Osteoblast (primary cell): ENCODE measurements around the gene THYN1. TPM values are rescaled to one million over a fixed set of nuclear protein-coding genes. Genes with fewer than 3 reads are reported as not detected.
A peak's percentile ranks its signal among the peaks of the same experiment; 100 is the strongest.
"Not testable (repeated sequence)": the region's sequence is repeated elsewhere in the genome, so short reads cannot be mapped to it uniquely, and the experiment has no call there.

Experiments
- DNase-seq: peaks from one replicate; pipeline ENCODE4 v3.0.0; 2011; ENCODE audit warnings: low spot score, mixed read lengths; ENCODE audit not compliant: insufficient read length; ENCODE audit errors: missing footprints
- H2AFZ ChIP-seq: 2 replicates; pipeline ENCODE4 v1.6.0; 2011; ENCODE audit warnings: mild to moderate bottlenecking, low read length
- H3K27ac ChIP-seq: 2 replicates; pipeline ENCODE4 v1.5.1; 2011; ENCODE audit warnings: mild to moderate bottlenecking, low read depth, low read length, moderate library complexity
- H3K27me3 ChIP-seq: 2 replicates; pipeline ENCODE4 v1.6.0; 2012; ENCODE audit warnings: mild to moderate bottlenecking, control low read depth, inconsistent platforms, low read length, moderate library complexity; ENCODE audit not compliant: insufficient read depth
- H3K36me3 ChIP-seq: 2 replicates; pipeline ENCODE4 v1.5.1; 2011; ENCODE audit warnings: mild to moderate bottlenecking, low read length, control low read depth, moderate library complexity; ENCODE audit not compliant: insufficient read depth
- H3K4me1 ChIP-seq: 2 replicates; pipeline ENCODE4 v1.5.1; 2011; ENCODE audit warnings: mild to moderate bottlenecking, low read length, control low read depth, moderate library complexity; ENCODE audit not compliant: insufficient read depth
- H3K4me2 ChIP-seq: 2 replicates; pipeline ENCODE4 v1.6.0; 2011; ENCODE audit warnings: mild to moderate bottlenecking, low read length; ENCODE audit not compliant: insufficient read depth
- H3K4me3 ChIP-seq: fragments of 200-600 bp; sonication (generic); 3 replicates; pipeline ENCODE4 v1.5.1; 2012; ENCODE audit warnings: mild to moderate bottlenecking, low read length, inconsistent platforms; ENCODE audit not compliant: insufficient read depth
- H3K79me2 ChIP-seq: 2 replicates; pipeline ENCODE4 v1.6.0; 2012; ENCODE audit warnings: mild to moderate bottlenecking, low read length, control low read depth, inconsistent platforms; ENCODE audit not compliant: insufficient read depth
- H3K9me3 ChIP-seq: 2 replicates; pipeline ENCODE4 v1.5.1; 2011; ENCODE audit warnings: low read depth, low read length, control low read depth
- H4K20me1 ChIP-seq: 2 replicates; pipeline ENCODE4 v1.6.0; 2012; ENCODE audit warnings: mild to moderate bottlenecking, low read length, control low read depth; ENCODE audit not compliant: insufficient read depth
- CTCF ChIP-seq: IDR thresholded peaks from 2 replicates; pipeline ENCODE4 v1.5.1; 2011; ENCODE audit warnings: mild to moderate bottlenecking, low read depth, low read length, moderate library complexity; ENCODE audit errors: extremely low read depth
- total RNA-seq: library from RNA; depleted of rRNA; stranded (reverse); fragments of >200 nt; gene quantifications from 2 replicates; pipeline ENCODE4 v1.2.3, GENCODE V29; 2012

Gene THYN1
- total RNA-seq, 1 donor = 42.0 TPM

DNA sequence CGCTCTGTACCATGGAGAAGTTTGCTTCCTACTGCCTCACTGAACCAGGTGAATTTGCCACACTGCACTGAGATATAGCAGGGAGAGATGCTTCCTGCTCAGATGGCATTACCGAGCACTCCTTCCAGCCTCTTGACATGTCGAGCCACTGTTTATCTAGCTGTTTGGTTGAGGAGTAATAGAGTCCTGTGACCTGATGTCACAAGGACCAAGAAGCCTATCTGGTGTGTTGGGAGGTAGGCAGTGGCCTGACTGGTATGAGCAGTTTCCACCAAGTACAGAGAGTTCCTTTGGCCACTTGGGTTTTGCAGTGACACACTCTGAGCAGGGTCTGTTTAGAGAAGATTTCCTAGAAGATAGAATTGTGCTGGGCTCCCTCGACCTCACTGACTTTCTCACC is 5.4 kb upstream of the THYN1 start:
- no peaks in the 10 kb centered on the region for H3K27me3 ChIP-seq
- TF ChIP-seq CTCF = no peak
- no peak overlapping the region for H3K4me3 ChIP-seq
- H3K27ac ChIP-seq = no peak overlapping the region
- peaks cover 41% of the 10 kb centered on the region for H3K36me3 ChIP-seq
- no peak overlapping the region for H3K4me2 ChIP-seq
- H4K20me1 ChIP-seq = no peaks in the 10 kb centered on the region
- H2AFZ ChIP-seq = no peak overlapping the region
- H3K9me3 ChIP-seq = no peaks in the 10 kb centered on the region
- peaks cover 24% of the 10 kb centered on the region for H3K79me2 ChIP-seq
- H3K4me1 ChIP-seq = peaks cover 7% of the 10 kb centered on the region
- peak; percentile 30 for DNase-seq

DNA sequence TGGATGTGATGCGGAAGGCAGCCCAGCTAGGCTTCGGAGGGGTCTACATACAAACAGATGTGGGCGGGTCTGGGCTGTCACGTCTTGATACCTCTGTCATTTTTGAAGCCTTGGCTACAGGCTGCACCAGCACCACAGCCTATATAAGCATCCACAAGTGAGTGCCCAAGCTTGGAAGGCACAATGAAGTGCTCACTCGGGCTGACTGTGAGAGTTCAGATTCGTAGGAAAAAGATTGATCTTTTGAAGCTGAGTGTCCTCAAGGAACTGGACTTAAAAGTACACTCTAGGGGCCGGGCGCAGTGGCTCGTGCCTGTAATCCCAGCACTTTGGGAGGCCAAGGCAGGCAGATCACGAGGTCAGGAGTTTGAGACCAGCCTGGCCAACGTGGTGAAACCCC is 3.9 kb upstream of the THYN1 start:
- H4K20me1 ChIP-seq = no peaks in the 10 kb centered on the region
- DNase-seq = no peak
- H2AFZ ChIP-seq = no peak overlapping the region
- H3K27me3 ChIP-seq = no peaks in the 10 kb centered on the region
- H3K4me3 ChIP-seq = no peak overlapping the region
- no peak for TF ChIP-seq CTCF
- no peak overlapping the region for H3K4me2 ChIP-seq
- peaks cover 12% of the 10 kb centered on the region for H3K4me1 ChIP-seq
- peaks cover 28% of the 10 kb centered on the region for H3K79me2 ChIP-seq
- no peaks in the 10 kb centered on the region for H3K9me3 ChIP-seq
- H3K36me3 ChIP-seq = peaks cover 34% of the 10 kb centered on the region
- H3K27ac ChIP-seq = no peak overlapping the region

DNA sequence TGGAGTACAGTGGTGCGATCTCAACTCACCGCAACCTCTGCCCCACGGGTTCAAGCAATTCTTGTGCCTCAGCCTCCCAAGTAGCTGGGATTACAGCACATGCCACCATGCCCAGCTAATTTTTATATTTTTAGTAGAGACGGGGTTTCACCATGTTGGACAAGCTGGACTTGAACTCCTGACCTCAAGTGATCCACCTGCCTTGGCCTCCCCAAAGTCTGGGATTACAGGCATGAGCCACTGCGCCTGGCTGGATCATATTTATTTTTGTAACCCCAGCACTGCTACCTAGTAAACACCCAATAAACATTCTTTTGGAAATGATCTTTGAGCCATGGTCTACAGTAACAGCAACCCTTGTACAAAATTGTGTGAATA is 2.0 kb upstream of the THYN1 start:
- DNase-seq, H3K4me3 ChIP-seq, H3K4me2 ChIP-seq, H3K9me3 ChIP-seq, H3K27ac ChIP-seq, H2AFZ ChIP-seq, H4K20me1 ChIP-seq, H3K27me3 ChIP-seq: not testable (repeated sequence)
- Histone ChIP-seq H3K79me2 (peaks cover 36% of the 10 kb centered on the region), H3K4me1 (peaks cover 16% of the 10 kb centered on the region), H3K36me3 (peaks cover 37% of the 10 kb centered on the region)

- H3K4me3 ChIP-seq = peak overlapping the region; percentile 82
- no peaks in the 10 kb centered on the region for H4K20me1 ChIP-seq
- no peak overlapping the region for H3K27ac ChIP-seq
- H3K79me2 ChIP-seq = peaks cover 36% of the 10 kb centered on the region
- peaks cover 37% of the 10 kb centered on the region for H3K36me3 ChIP-seq
- no peaks in the 10 kb centered on the region for H3K9me3 ChIP-seq
- H3K4me2 ChIP-seq = peak overlapping the region; percentile 78
- peaks cover 16% of the 10 kb centered on the region for H3K4me1 ChIP-seq
- DNase-seq = no peak
- H3K27me3 ChIP-seq = no peaks in the 10 kb centered on the region
- no peak overlapping the region for H2AFZ ChIP-seq
- no peak for TF ChIP-seq CTCF
These were observed 1.5 kb upstream of the THYN1 start for GRCh38 chr11:134254433-134255183.
